Measurements from ENCODE around the gene SVEP1.

SVEP1 gene

GRCh38 chr9:110356639-110357395 lies 222.7 kb downstream of the SVEP1 start:
- no peak for DNase-seq

GRCh38 chr9:110355911-110356310 lies 223.6 kb downstream of the SVEP1 start:
- DNase-seq = no peak

GRCh38 chr9:110351009-110351467 lies 228.5 kb downstream of the SVEP1 start:
- DNase-seq = no peak

- DNase-seq = no peak
Measured at GRCh38 chr9:110346325-110346724, 233.2 kb downstream of the SVEP1 start.

- DNase-seq = no peak
Measured at GRCh38 chr9:110344821-110345220, 234.7 kb downstream of the SVEP1 start.

GRCh38 chr9:110343551-110343950 lies 236.0 kb downstream of the SVEP1 start:
- no peak for DNase-seq

GRCh38 chr9:110340306-110340705 lies 239.2 kb downstream of the SVEP1 start:
- no peak for DNase-seq

GRCh38 chr9:110338143-110338542 lies 241.4 kb downstream of the SVEP1 start:
- DNase-seq = no peak

GRCh38 chr9:110337727-110338126 lies 241.8 kb downstream of the SVEP1 start, which contains the start of gene TXNDC8:
TSS of gene TXNDC8 (minus strand) at chr9:110337863.
- no peak for DNase-seq

GRCh38 chr9:110336363-110336762 lies 243.2 kb downstream of the SVEP1 start:
- DNase-seq = no peak

- no peak for DNase-seq
Measured at GRCh38 chr9:110334871-110335270, 244.7 kb downstream of the SVEP1 start.

GRCh38 chr9:110334183-110334582 lies 245.4 kb downstream of the SVEP1 start:
- DNase-seq = no peak

- no peak for DNase-seq
Measured at GRCh38 chr9:110332766-110333165, 246.8 kb downstream of the SVEP1 start.

- no peak for DNase-seq
Measured at GRCh38 chr9:110330484-110331105, 248.9 kb downstream of the SVEP1 start.

- DNase-seq = no peak
Measured at GRCh38 chr9:110329639-110330230, 249.8 kb downstream of the SVEP1 start.

GRCh38 chr9:110328763-110329162 lies 250.8 kb downstream of the SVEP1 start:
- no peak for DNase-seq

GRCh38 chr9:110327716-110328115 lies 251.8 kb downstream of the SVEP1 start:
- no peak for DNase-seq

- DNase-seq = no peak
Measured at GRCh38 chr9:110323818-110324217, 255.7 kb downstream of the SVEP1 start.

- no peak for DNase-seq
Measured at GRCh38 chr9:110320651-110321445, 258.7 kb downstream of the SVEP1 start.

GRCh38 chr9:110319781-110320492 lies 259.6 kb downstream of the SVEP1 start:
- no peak for DNase-seq

GRCh38 chr9:110317911-110318310 lies 261.6 kb downstream of the SVEP1 start:
- DNase-seq = no peak

GRCh38 chr9:110316261-110317075 lies 263.1 kb downstream of the SVEP1 start:
- no peak for DNase-seq

All from cortex of kidney (tissue), 1 donor.